T-helper 2 cell (primary cell): ENCODE results near the gene TBC1D9.
"Not testable (repeated sequence)": the region's sequence is repeated elsewhere in the genome, so short reads cannot be mapped to it uniquely, and the experiment has no call there.

Experiments used
- DNase-seq, 5 experiments: peaks; one replicate each; pipeline versions ENCODE4 v3.0.0 to v3.0.0-alpha.2; 2012 to 2022
- total RNA-seq, 2 donors: gene quantifications; one replicate each; lab custom pipeline; 2026; lab: John Stamatoyannopoulos, UW

TBC1D9 gene
- 0 to 1.9 reads per million in 2 donors for total RNA-seq

GRCh38 chr4:140756319-140757231, at the start of gene TBC1D9:
TBC1D9 (minus strand) TSS chr4:140756385; CDS start chr4:140756045, 340 bp downstream.
- DNase-seq, result no peak

DNA sequence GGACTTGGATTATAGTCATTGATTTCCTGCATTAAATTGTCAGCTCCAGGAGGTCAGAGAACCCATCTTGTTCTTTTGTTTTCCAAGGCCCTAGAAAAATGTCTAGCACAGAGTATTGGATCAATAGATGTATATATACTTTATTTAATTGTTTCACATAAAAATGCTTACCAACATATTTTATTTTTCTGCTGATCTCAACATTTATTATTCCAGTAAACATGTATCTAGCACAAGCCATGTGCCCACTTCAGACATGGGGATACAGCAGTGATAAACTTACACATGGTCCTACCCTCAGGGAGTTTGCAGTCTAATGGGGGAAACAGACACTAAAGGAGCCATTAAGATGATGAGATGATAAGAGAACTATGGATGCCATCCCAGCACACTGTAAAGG, 49.1 kb upstream of the TBC1D9 start:
- no peak for DNase-seq

GRCh38 chr4:140802591-140802990, 46.4 kb upstream of the TBC1D9 start:
- DNase-seq, result no peak

DNA sequence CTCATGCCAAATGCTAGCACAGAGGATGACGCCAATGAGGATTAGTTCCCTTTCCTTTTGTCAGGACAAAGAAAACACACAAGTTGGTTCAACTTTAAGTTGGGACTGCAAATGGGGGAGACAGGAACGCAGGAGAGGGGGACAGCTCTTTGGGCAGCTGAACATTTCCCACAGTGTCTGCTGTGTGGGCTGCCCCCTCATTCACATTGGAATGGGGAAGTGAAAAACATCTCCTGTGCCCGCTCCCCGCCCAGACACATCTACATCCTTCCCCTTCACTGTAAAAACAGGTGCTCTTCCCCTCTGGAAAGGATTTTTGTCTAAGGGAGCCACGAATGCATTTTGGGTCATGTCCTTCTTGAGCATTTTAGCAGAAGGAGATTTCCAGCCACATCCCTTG, 44.5 kb upstream of the TBC1D9 start:
- DNase-seq, result no peak

DNA sequence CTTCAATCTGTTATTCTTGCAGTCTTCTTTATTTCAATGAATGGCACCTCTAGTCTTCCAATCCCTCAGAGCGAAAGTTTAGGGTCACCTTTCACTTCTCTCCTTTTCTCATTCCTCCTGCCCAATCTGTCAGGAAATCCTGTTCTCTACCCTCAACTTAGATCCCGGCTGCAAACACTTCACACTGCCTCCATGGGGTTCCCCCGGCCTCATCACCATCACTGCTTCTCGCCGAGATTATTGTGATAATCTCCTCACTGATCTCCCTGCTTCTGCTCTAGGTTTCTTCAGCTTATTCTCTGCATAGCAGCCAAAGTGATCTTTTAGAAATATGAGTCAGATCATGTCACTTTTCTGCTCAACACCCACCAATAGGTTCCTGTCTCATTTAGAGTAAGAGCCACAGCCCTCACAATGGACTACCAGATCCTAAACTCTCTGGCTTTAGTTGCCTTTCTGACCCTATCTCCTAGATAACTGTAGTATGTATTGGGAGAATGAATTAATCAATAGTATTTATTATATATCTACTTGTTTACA, 43.6 kb upstream of the TBC1D9 start:
- DNase-seq, result peak in 1 of 5 experiments; percentile 16

DNA sequence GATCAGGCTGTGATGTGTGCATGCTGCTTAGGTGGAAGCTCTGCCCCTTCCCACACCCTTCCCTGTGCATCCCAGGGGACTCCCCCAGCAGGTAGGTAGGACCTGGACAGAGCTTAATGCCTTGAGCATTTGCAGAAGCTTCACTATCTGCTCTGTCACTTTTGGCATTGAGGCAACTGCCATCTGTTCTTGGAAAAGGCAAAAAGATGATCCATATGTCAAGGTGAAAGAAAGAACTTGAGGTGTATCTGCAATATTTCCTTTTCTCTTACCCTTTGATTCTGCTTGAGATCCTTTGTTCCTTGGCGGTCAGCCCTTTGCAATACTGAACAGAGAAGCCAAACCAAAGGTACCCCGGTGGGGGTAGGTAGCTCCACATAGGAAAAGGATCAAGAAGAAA, 37.1 kb upstream of the TBC1D9 start:
- DNase-seq, result no peak

DNA sequence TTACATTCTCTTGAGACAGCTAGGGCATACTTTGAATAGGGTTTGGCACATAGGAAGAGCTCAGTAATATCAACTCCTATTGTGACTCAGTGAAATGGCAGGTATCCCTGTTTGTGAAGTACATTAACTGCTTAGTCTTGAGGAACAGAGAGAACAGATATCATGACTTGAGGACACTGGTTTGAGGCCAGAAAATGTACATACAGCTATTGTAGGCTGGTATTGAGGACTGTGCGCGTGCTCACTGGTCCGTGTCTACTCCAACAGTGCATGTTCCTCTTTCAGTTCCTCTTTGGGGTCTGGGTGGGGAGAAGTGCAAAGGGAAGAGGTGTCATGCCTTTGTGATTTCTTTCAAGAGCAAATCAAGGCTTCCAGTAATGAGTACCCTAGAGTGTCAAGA, 34.6 kb upstream of the TBC1D9 start:
- no peak for DNase-seq

- no peak for DNase-seq
These were observed 34.0 kb upstream of the TBC1D9 start for GRCh38 chr4:140790171-140790570.

- no peak for DNase-seq
These were observed 33.6 kb upstream of the TBC1D9 start for GRCh38 chr4:140789759-140790158.

DNA sequence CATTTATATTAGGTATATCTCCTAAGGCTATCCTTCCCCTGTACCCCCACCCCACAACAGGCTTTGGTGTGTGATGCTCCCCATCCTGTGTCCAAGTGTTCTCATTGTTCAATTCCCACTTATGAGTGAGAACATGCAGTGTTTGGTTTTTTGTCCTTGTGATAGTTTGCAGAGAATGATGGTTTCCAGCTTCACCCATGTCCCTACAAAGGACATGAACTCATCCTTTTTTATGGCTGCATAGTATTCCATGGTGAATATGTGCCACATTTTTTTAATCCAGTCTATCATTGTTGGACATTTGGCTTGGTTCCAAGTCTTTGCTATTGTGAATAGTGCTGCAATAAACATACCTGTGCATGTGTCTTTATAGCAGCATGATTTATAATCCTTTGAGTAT, 26.6 kb upstream of the TBC1D9 start:
- DNase-seq, result not testable (repeated sequence)

- no peak for DNase-seq
These were observed 25.4 kb upstream of the TBC1D9 start for GRCh38 chr4:140781596-140781995.

DNA sequence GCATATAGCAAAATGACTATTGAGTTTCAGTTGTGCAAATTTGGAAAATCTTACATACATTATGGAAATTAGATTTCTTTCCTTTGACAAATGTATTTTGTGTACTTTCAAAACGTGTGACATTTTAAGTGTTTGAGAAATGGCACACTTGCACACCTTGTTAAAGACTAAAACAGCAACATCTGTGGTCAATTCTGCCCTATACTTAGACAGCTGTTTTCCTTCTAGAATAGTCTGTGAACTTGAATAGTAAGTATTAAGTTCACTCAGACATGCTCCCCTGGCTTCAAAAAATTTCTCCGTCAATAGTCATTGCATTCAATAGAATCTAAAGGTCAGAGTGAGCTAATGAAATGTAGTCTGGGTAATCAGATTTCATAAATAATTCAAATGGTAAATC, 21.7 kb upstream of the TBC1D9 start:
- DNase-seq, result no peak

DNA sequence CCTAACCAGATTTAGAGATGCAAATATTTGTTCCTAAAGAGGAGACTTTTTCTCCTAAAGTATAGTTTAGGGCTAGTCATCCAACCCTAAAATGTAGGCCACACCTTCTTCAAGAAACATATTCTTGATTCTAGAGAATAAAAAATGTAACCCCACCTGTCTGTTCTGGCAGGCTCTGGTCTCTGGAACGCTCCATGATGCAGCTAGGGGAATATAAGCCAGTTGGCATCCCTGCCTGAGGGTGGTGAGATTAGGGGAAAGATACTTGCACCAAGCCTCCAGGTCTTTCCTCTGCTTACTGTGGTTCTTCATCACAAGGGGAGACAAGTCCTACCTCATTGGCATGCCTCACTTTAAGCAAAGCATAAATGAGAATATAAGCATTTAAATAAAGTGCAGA, 21.2 kb upstream of the TBC1D9 start:
- DNase-seq, result no peak

DNA sequence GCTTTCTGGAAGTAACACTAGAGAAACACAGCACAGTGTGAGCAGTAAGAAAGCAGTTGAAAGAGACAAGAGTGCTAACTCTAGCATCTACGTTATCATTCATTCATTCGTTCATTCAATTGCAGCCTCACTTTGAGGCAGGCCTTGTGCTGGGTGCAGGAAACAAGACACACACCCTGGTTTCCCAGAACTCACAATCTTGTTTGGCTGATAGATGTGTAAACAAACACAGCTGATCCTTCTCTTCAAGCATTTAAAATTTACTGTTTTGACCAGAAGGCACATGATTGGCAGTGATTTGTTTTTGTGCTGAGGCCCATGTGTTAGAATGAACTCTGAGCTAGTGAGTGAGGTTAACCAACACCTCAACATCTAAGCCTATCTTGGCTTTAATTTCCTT, 20.4 kb upstream of the TBC1D9 start:
- no peak for DNase-seq

- DNase-seq, result no peak
These were observed 18.8 kb upstream of the TBC1D9 start for GRCh38 chr4:140774956-140775355.

DNA sequence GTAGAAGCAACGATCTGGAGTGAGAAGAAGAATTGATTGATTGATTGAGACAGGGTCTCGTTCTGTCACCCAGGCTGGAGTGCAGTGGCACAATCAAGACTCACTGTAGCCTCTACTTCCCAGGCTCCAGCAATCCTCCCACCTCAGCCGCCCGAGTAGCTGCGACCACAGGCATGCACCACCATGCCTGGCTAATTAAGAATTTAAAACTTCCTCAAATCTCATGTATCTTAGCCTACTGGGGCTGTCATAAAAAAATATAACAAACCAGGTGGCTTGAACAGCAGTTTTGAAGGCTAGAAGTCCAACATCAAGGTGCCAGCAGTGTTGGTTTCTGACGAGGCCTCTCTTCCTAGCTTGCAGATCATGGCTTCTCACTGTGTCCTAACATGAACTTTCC, 18.3 kb upstream of the TBC1D9 start:
- no peak for DNase-seq

DNA sequence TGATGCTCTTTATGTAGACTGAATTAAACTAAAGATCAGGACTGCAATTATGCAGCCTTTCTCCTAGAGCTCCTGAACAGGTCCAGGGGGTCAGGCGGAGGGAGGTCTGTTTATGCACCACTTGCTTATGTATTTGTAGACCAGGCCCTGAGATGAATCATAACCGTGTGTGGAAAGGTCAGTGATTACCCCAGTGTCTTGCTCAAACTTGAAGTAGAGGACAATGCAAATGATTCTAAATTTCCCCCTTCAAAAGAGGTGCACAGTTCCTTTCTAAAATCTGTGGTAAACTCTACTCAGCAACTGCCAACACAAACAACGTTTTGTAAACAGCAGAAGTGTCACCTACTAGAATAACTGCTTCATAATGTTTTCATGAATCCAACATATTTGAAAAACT, 13.0 kb upstream of the TBC1D9 start:
- no peak for DNase-seq

DNA sequence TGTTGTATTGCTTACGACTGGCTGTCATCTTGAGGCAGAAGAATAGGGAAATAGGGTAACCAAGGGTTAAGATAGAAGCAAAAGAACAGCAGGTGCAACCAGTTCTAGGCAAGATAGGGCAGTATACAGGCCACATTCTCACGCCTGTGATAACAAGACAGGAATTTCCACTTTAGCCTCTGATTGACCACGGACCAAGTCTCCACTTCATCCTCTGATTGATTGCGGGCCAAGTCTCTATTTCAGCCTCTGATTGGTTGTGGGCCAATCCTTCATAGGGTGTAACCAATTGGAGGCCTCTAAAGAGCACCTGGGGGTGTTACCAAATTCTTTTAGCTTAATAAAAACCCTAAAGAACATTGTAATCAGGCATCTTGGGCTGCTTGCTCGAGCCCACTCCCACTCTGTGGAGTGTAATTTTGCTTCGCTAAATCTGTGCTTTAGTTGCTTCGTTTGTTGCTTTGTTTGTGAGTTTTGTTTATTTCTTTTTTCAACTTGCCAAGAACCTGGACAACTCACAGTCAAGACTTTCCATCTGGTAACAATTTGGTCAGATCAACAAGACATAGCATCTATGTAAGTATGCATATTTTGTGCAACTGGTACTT, 8.7 kb upstream of the TBC1D9 start:
- no peak for DNase-seq

DNA sequence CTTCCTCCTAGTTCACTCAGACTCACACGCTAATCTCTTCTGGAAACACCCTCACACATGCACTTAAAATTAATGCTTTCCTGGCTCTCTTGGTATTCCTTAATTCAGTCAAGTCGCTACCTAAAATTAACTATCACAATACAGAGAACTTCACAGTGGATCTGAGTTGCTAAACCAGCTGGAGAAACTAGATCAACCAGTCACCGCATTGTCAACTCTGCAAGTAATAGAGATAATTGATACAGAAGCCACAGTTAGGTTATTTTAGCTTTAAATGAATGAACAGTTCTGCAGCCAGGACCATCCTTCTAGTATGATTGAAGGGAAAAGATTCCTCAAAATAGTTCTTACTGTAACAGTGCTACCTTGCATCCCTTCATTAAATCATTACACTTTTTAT, 6.0 kb upstream of the TBC1D9 start:
- DNase-seq, result no peak

DNA sequence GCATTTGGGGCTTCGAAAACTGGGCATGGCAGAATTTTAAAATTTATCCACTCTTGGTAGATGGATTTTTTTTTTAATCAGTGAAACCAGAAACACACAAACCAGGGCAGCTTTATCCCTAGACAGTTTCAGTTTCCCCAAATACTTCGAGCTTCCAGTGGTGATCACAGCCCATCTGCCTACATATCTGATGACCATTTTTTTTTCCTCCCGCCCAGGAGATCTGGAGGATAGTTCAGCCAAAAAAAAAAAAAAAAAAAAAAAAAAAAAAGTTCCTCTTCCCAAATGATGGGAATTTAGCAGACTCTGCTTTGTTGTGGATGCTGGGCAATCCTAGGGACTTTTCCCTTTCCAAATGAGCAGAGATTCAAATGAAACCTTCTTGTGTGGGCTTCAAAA, 1.0 kb upstream of the TBC1D9 start:
- DNase-seq, result no peak

DNA sequence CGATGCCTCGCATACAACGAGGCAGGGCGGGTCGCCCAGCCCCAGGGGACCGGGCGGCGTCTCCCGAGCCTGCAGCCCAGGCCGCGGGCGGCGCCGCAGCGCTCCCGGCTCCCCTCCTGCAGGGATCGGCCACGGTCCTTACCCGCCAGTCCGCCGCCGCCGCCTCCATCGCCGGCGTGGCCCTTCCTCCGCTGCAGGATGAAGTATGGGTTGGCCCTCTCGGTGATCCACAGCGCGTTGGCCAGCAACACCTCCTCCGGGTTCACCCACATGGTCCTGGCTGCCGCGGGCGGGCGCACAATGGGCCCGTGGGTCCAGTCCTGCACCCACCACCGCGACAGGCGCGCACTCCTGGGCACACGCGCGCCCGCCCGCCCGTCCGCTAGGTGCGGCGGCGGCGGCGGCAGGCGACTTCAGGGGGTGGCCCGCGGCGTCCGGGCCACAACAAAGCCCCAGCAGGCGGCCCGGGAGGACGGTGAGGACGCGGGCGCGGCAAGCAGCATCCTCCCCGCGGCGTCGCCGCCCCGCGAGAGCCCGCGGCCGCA, 339 bp downstream of the TBC1D9 start:
- DNase-seq, result peak in 1 of 5 experiments; percentile 26

- no peak for DNase-seq
These were observed 1.0 kb downstream of the TBC1D9 start for GRCh38 chr4:140754918-140755773.

GRCh38 chr4:140753329-140753728, 2.9 kb downstream of the TBC1D9 start:
- no peak for DNase-seq
